GM12878 (cell line): Measurements from ENCODE around the gene DCTN1. TPM values are rescaled to one million over a fixed set of nuclear protein-coding genes. Genes with fewer than 3 reads are reported as not detected.

Source experiments
- ATAC-seq: fragments of 200-7000 bp; cut with Tn5 transposase; 3 replicates; pipeline ENCODE4 v1.9.1; 2020; ENCODE audit warnings: mild to moderate bottlenecking, moderate library complexity
- Bru-seq: library from RNA; stranded (reverse); fragments of 400-500 nt; gene quantifications from one replicate; lab custom pipeline; 2021; lab: Mats Ljungman, UMichigan
- BruChase-seq, 2 experiments: library from RNA; stranded (reverse); fragments of 400-500 nt; gene quantifications; one replicate each; lab custom pipeline; 2021; lab: Mats Ljungman, UMichigan
- BruUV-seq: library from RNA; stranded (reverse); fragments of 400-500 nt; replicated peaks from 2 replicates; lab custom pipeline; 2021; lab: Mats Ljungman, UMichigan
- CTCF ChIA-PET: fragments of 300-600 bp; sonication (Branson Sonifier 250); formaldehyde crosslinking; extraction: SDS; loops from one replicate; lab custom pipeline; 2021; ENCODE audit warnings: inconsistent platforms; lab: Yijun Ruan, JAX
- POLR2A ChIA-PET: fragments of 350-600 bp; formaldehyde crosslinking; extraction: SDS; loops from one replicate; lab custom pipeline; 2021; ENCODE audit warnings: inconsistent platforms; lab: Charles Lee
- RAD21 ChIA-PET: fragments of 300-600 bp; sonication (Branson Sonifier 250); formaldehyde crosslinking; loops from one replicate; lab custom pipeline; 2023; ENCODE audit warnings: antibody characterized with exemption; ENCODE audit not compliant: unreplicated experiment; lab: Charles Lee
- SMC1A ChIA-PET: fragments of 300-600 bp; sonication (Branson Sonifier 250); formaldehyde crosslinking; loops from one replicate; lab custom pipeline; 2023; ENCODE audit not compliant: unreplicated experiment, uncharacterized antibody; lab: Charles Lee
- DNase-seq: peaks from one replicate; pipeline ENCODE4 v3.0.0-alpha.2; 2011; ENCODE audit warnings: low read depth, low spot score
- FAIRE-seq: peaks from 3 replicates; lab custom pipeline; 2011; peaks lifted over from hg19 to GRCh38; lab: Jason Lieb, UNC
- H2AFZ ChIP-seq: 2 replicates; pipeline ENCODE4 v1.6.0; 2011; ENCODE audit warnings: low read depth, low read length, control low read depth; ENCODE audit not compliant: control insufficient read depth
- H3K27ac ChIP-seq: 2 replicates; pipeline ENCODE4 v1.5.1; 2011; ENCODE audit warnings: control low read depth; ENCODE audit not compliant: control insufficient read depth, insufficient read depth
- H3K27me3 ChIP-seq, 2 experiments: replicated peaks in 1 of 2; 2 replicates each; pipeline versions ENCODE4 v1.6.0 to v1.6.1; 2011; ENCODE audit warnings: low read length in 1 of 2; ENCODE audit not compliant: control insufficient read depth in 2 of 2, insufficient read depth in 2 of 2
- H3K36me3 ChIP-seq, 2 experiments: 2 replicates each; pipeline ENCODE4 v1.5.1; 2011; ENCODE audit warnings: low read length in 1 of 2; ENCODE audit not compliant: control insufficient read depth in 2 of 2, insufficient read depth in 2 of 2
- H3K4me1 ChIP-seq: 2 replicates; pipeline ENCODE4 v1.6.1; 2011; ENCODE audit warnings: mild to moderate bottlenecking, low read length, moderate library complexity, mixed read lengths; ENCODE audit not compliant: control insufficient read depth, insufficient read depth
- H3K4me2 ChIP-seq: 2 replicates; pipeline ENCODE4 v1.6.0; 2011; ENCODE audit warnings: control low read depth; ENCODE audit not compliant: control insufficient read depth, insufficient read depth
- H3K4me3 ChIP-seq: fragments of 200-600 bp; sonication (generic); 2 replicates; pipeline ENCODE4 v1.5.1; 2016
- H3K79me2 ChIP-seq: 2 replicates; pipeline ENCODE4 v1.6.0; 2011; ENCODE audit warnings: low read length; ENCODE audit not compliant: control insufficient read depth, insufficient read depth
- H3K9ac ChIP-seq: 2 replicates; pipeline ENCODE4 v1.8.0; 2011; ENCODE audit warnings: low read length, control low read depth, mixed read lengths; ENCODE audit not compliant: control insufficient read depth, insufficient read depth
- H3K9me3 ChIP-seq: replicated peaks from 3 replicates; pipeline ENCODE4 v1.5.1; 2011; ENCODE audit warnings: mild to moderate bottlenecking, low read length; ENCODE audit not compliant: control insufficient read depth, insufficient read depth
- H4K20me1 ChIP-seq: 2 replicates; pipeline ENCODE4 v1.6.0; 2011; ENCODE audit not compliant: control insufficient read depth, insufficient read depth
- BHLHE40 ChIP-seq, 2 experiments: fragments of 450-650 bp in 1 of 2; IDR thresholded peaks; 2 replicates each; pipeline ENCODE4 v1.6.1; 2011 to 2017; ENCODE audit warnings: low read depth in 2 of 2, borderline replicate concordance in 1 of 2, improper control_type of control experiment in 1 of 2, low read length in 1 of 2, mild to moderate bottlenecking in 1 of 2
- CREM ChIP-seq: IDR thresholded peaks from 2 replicates; pipeline ENCODE4 v1.6.1; 2014; ENCODE audit warnings: antibody characterized with exemption, low read depth
- EGR1 ChIP-seq, 2 experiments: IDR thresholded peaks; 1 replicate in 1 of 2; 2 replicates in 1 of 2; pipeline ENCODE4 v1.6.1; 2011 to 2012; ENCODE audit warnings: low read depth in 2 of 2, low read length in 2 of 2, borderline replicate concordance in 1 of 2, mild to moderate bottlenecking in 1 of 2, moderate library complexity in 1 of 2
- RELB ChIP-seq: fragments of 450-650 bp; IDR thresholded peaks from 2 replicates; pipeline ENCODE4 v1.6.1; 2017; ENCODE audit warnings: low read depth, mild to moderate bottlenecking, moderate library complexity
- WGBS: methylation state at CpG from one replicate; pipeline ENCODE4 v1.1.6; 2016; ENCODE audit warnings: low lambda C conversion rate; ENCODE audit not compliant: insufficient replicate concordance, insufficient coverage; ENCODE audit errors: missing lambda C conversion rate; 5-methylcytosine and 5-hydroxymethylcytosine counted together
- in situ Hi-C: fragments of 300-500 bp; cut with MboI; formaldehyde crosslinking; loops from 9 replicates; pipeline ENCODE4 v1.14.3; 2018; ENCODE audit warnings: mixed read lengths
- intact Hi-C: fragments of 100-400 bp; cut with micrococcal nuclease; formaldehyde crosslinking; loops from one replicate; pipeline ENCODE4 v1.14.2; 2022; ENCODE audit not compliant: unreplicated experiment
- long read RNA-seq, 2 experiments: library from polyadenylated mRNA; unstranded; transcript quantifications; one replicate each; pipeline ENCODE4 v2.0.0, GENCODE V29; 2019 to 2020
- polyA minus RNA-seq, 3 experiments: library from RNA; depleted of rRNA, polyadenylated mRNA; stranded (reverse); fragments of >200 nt; gene quantifications; 2 replicates each; pipeline ENCODE4 v1.2.3, GENCODE V29; 2011
- polyA plus RNA-seq, 11 experiments: library from polyadenylated mRNA; depleted of rRNA in 4 of 11; unstranded in 6 of 11; stranded (reverse) in 5 of 11; fragments of >200 nt; fragmentation: Nextera tagmentation in 4 of 11; fragmentation: Illumina TruSeq in 1 of 11; extraction: Ambion mirVana in 4 of 11; extraction: Trizol in 1 of 11; gene quantifications; 1 replicate in 1 of 11; 2 replicates in 10 of 11; pipeline versions ENCODE4 v1.2.1 to v1.2.3, GENCODE V29; 2011 to 2016; ENCODE audit warnings: inconsistent platforms in 2 of 11, missing spikeins in 2 of 11, low read depth in 1 of 11
- total RNA-seq, 4 experiments: library from RNA; depleted of rRNA in 3 of 4; stranded (reverse); fragments of >200 nt in 3 of 4; fragmentation: Illumina TruSeq in 1 of 4; extraction: Trizol in 1 of 4; gene quantifications; 2 replicates each; pipeline versions ENCODE4 v1.2.1 to v1.2.3, GENCODE V29; 2013 to 2021
- TF ChIP-seq, protein P1 (sequence below): IDR thresholded peaks from 2 replicates; pipeline ENCODE4 v1.6.1; 2011; ENCODE audit warnings: borderline replicate concordance, low read depth, mild to moderate bottlenecking, moderate library complexity, mixed read lengths, low read length; ENCODE audit not compliant: insufficient read depth; ENCODE audit errors: extremely low read length

The DCTN1 gene
- total RNA-seq (2013; cell fraction: nucleolus; rRNA removed), result 70.8 and 76.5 TPM in 2 replicates
- 69.5 and 87.1 TPM in 2 replicates for total RNA-seq (2014; rRNA removed)
- 57.1 and 64.5 TPM in 2 replicates for total RNA-seq (2014; rRNA removed; fragmentation: Illumina TruSeq; extraction: Trizol)
- 108 and 109 TPM in 2 replicates for total RNA-seq (2021)
- 30.4 TPM for polyA plus RNA-seq (2011; ENCODE audit: low read depth)
- polyA plus RNA-seq (2011; rRNA removed), result 36.0 and 49.5 TPM in 2 replicates
- 64.3 and 72.8 TPM in 2 replicates for polyA plus RNA-seq (2011; cell fraction: cytosol; rRNA removed)
- polyA plus RNA-seq (2011; cell fraction: nucleus; rRNA removed), result 114 and 145 TPM in 2 replicates
- 56.2 and 64.6 TPM in 2 replicates for polyA plus RNA-seq (2012)
- polyA plus RNA-seq (2014; fragmentation: Illumina TruSeq; extraction: Trizol), result 26.7 and 64.1 TPM in 2 replicates
- 10 to 100 TPM; 44.1 to 55.6 TPM for polyA plus RNA-seq (2014; fragmentation: Nextera tagmentation; extraction: Ambion mirVana)
- 65.1 and 81.9 TPM in 2 replicates for polyA plus RNA-seq (2014; rRNA removed)
- 100 to 1,000 TPM; 113 to 116 TPM for polyA plus RNA-seq (2016; fragmentation: Nextera tagmentation; extraction: Ambion mirVana)
- 91.9 and 114 TPM in 2 replicates for polyA minus RNA-seq (2011; rRNA and poly(A)+ RNA removed)
- 38.2 and 47.2 TPM in 2 replicates for polyA minus RNA-seq (2011; cell fraction: cytosol; rRNA and poly(A)+ RNA removed)
- 32.4 and 56.3 TPM in 2 replicates for polyA minus RNA-seq (2011; cell fraction: nucleus; rRNA and poly(A)+ RNA removed)
- Bru-seq, nascent RNA, result percentile 71 among the genes with signal in this experiment
- percentile 85 among the genes with signal in this experiment for BruChase-seq, experiment 1, labeled RNA remaining after a 6-hour chase
- percentile 79 among the genes with signal in this experiment for BruChase-seq, experiment 2, labeled RNA remaining after a 2-hour chase
- long read RNA-seq, experiment 1, full-length matches to known transcripts, result 17 of 29 reads
- long read RNA-seq, experiment 1, partial matches to known transcripts, result 6 of 29 reads
- long read RNA-seq, experiment 1, other reads (novel, unspliced or antisense), result 6 of 29 reads
- long read RNA-seq, experiment 2, full-length matches to known transcripts, result 1 of 3 reads
- long read RNA-seq, experiment 2, partial matches to known transcripts, result 2 of 3 reads
- long read RNA-seq, experiment 2, other reads (novel, unspliced or antisense), result 0 of 3 reads

- Histone ChIP-seq H3K9me3 (no peaks in the 10 kb centered on the region), H3K36me3 (peaks cover 4 to 15% of the 10 kb centered on the region in 2 experiments; a peak in 3 of 4 replicates), H3K4me1 (no peaks in the 10 kb centered on the region; the same call in 1 of the 2 replicates), H4K20me1 (peaks cover 7% of the 10 kb centered on the region; the same call in 1 of the 2 replicates), H3K9ac (no peak within 1 kb of the TSS), H3K27ac (no peak within 1 kb of the TSS), H3K79me2 (peaks cover 11% of the 10 kb centered on the region), H3K4me3 (no peak within 1 kb of the TSS), H3K27me3 (no peaks in the 10 kb centered on the region), H3K4me2 (peak within 1 kb of the TSS; percentile 27; the same call in 1 of the 2 replicates), H2AFZ (no peak within 1 kb of the TSS)
- intact Hi-C loops, result no loop called here
- WGBS, result 79% methylated on average over 14 of the region's 14 CpGs
- CTCF ChIA-PET, result interaction anchor here (0.6 to 1.9 kb wide), 3 partner anchors 12 to 46 kb away, joined by 3 to 12 read pairs (median 8); no protein-coding TSS in a partner anchor
- ATAC-seq (peak; percentile 83), FAIRE-seq (peak; percentile 74), DNase-seq (no peak)
- POLR2A ChIA-PET, result no interaction called here
- TF ChIP-seq, protein P1, sequence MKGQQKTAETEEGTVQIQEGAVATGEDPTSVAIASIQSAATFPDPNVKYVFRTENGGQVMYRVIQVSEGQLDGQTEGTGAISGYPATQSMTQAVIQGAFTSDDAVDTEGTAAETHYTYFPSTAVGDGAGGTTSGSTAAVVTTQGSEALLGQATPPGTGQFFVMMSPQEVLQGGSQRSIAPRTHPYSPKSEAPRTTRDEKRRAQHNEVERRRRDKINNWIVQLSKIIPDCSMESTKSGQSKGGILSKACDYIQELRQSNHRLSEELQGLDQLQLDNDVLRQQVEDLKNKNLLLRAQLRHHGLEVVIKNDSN, result peak; percentile 52
- TF ChIP-seq EGR1 (IDR thresholded peaks at IDR 0.05; ENCODE audit: borderline replicate concordance in 1 of 2, low read depth in 2 of 2, low read length in 2 of 2) (peak in 1 of 2 experiments; percentile 52; a peak in 1 of 3 replicates), CREM (no peak), BHLHE40 (IDR thresholded peaks at IDR 0.05; ENCODE audit: borderline replicate concordance in 1 of 2, low read depth in 2 of 2, low read length in 1 of 2) (peak in 1 of 2 experiments; percentile 29; a peak in 1 of 4 replicates), RELB (0 out of 2 replicates have a peak, but pooled peaks have one; percentile 35)
- no TSS peak for BruUV-seq
- in situ Hi-C loops, result no loop called here
- RAD21 ChIA-PET, result no interaction called here
- SMC1A ChIA-PET, result interaction anchor here (1.1 to 1.5 kb wide), 2 partner anchors 9 to 11 kb away, joined by 7 to 10 read pairs; no protein-coding TSS in a partner anchor
Measured at GRCh38 chr2:74379851-74380789, at the start of gene DCTN1. TSS of gene DCTN1 (minus strand) at chr2:74380311. CDS start at chr2:74380037, 274 bp downstream.
